ENCODE measurements around the gene NEUROG2. TPM values are rescaled to one million over a fixed set of nuclear protein-coding genes. Genes with fewer than 3 reads are reported as not detected.

The NEUROG2 gene
- total RNA-seq, 1 donor from 2014 or later: not detected

- Mint-ChIP-seq H3K4me1 (ENCODE audit: low read depth, unreplicated experiment) (no peaks in the 10 kb centered on the region), H3K4me3 (ENCODE audit: unreplicated experiment) (no peak overlapping the region), H3K27ac (ENCODE audit: unreplicated experiment) (no peak overlapping the region), H3K9me3 (ENCODE audit: unreplicated experiment) (no peaks in the 10 kb centered on the region), H3K27me3 (ENCODE audit: low read depth, unreplicated experiment) (no peaks in the 10 kb centered on the region), H3K36me3 (ENCODE audit: low read depth, unreplicated experiment) (no peaks in the 10 kb centered on the region)
- TF ChIP-seq EZH2 (IDR thresholded peaks at IDR 0.05; ENCODE audit: insufficient read depth, low read length) (no peak), CTCF (IDR thresholded peaks at IDR 0.05; ENCODE audit: insufficient read depth, low read depth, low read length) (no peak)
- H2AFZ ChIP-seq (ENCODE audit: low read depth, low read length): no peak overlapping the region
- H3K79me2 ChIP-seq (ENCODE audit: insufficient read depth, low read length): no peaks in the 10 kb centered on the region
- no peak for FAIRE-seq
- no peak overlapping the region for H3K4me3 ChIP-seq (ENCODE audit: insufficient read depth, low read depth, low read length)
- no peaks in the 10 kb centered on the region for H3K27me3 ChIP-seq (ENCODE audit: insufficient read depth, low read length)
- H3K9ac ChIP-seq (ENCODE audit: low read length): no peak overlapping the region
- H3K27ac ChIP-seq (ENCODE audit: low read depth, low read length): no peak overlapping the region
- DNase-seq (ENCODE audit: low read depth): no peak
- no peak overlapping the region for H3K4me2 ChIP-seq (ENCODE audit: low read length)
- H3K36me3 ChIP-seq (ENCODE audit: insufficient read depth, low read length): no peaks in the 10 kb centered on the region
- H4K20me1 ChIP-seq (ENCODE audit: insufficient read depth, low read length): no peaks in the 10 kb centered on the region
- no peaks in the 10 kb centered on the region for H3K9me3 ChIP-seq (ENCODE audit: insufficient read depth, low read depth, low read length)
- no peaks in the 10 kb centered on the region for H3K4me1 ChIP-seq (ENCODE audit: insufficient read depth, low read length)
Observed at GRCh38 chr4:112545346-112545745, 29.4 kb upstream of the NEUROG2 start.

GRCh38 chr4:112540695-112541094 lies 24.7 kb upstream of the NEUROG2 start:
- Mint-ChIP-seq H3K36me3 (ENCODE audit: low read depth, unreplicated experiment) (no peaks in the 10 kb centered on the region), H3K9me3 (ENCODE audit: unreplicated experiment) (no peaks in the 10 kb centered on the region), H3K27ac (ENCODE audit: unreplicated experiment) (no peak overlapping the region), H3K4me3 (ENCODE audit: unreplicated experiment) (no peak overlapping the region), H3K27me3 (ENCODE audit: low read depth, unreplicated experiment) (no peaks in the 10 kb centered on the region), H3K4me1 (ENCODE audit: low read depth, unreplicated experiment) (peaks cover 4% of the 10 kb centered on the region)
- DNase-seq (ENCODE audit: low read depth) (no peak), FAIRE-seq (no peak)
- Histone ChIP-seq H3K27me3 (ENCODE audit: insufficient read depth, low read length) (no peaks in the 10 kb centered on the region), H3K4me2 (ENCODE audit: low read length) (no peak overlapping the region), H3K27ac (ENCODE audit: low read depth, low read length) (no peak overlapping the region), H3K9me3 (ENCODE audit: insufficient read depth, low read depth, low read length) (no peaks in the 10 kb centered on the region), H2AFZ (ENCODE audit: low read depth, low read length) (no peak overlapping the region), H3K4me3 (ENCODE audit: insufficient read depth, low read depth, low read length) (no peak overlapping the region), H3K9ac (ENCODE audit: low read length) (no peak overlapping the region), H4K20me1 (ENCODE audit: insufficient read depth, low read length) (no peaks in the 10 kb centered on the region), H3K79me2 (ENCODE audit: insufficient read depth, low read length) (no peaks in the 10 kb centered on the region), H3K4me1 (ENCODE audit: insufficient read depth, low read length) (no peaks in the 10 kb centered on the region), H3K36me3 (ENCODE audit: insufficient read depth, low read length) (no peaks in the 10 kb centered on the region)
- no peak for TF ChIP-seq EZH2 (IDR thresholded peaks at IDR 0.05; ENCODE audit: insufficient read depth, low read length)
- TF ChIP-seq CTCF (IDR thresholded peaks at IDR 0.05; ENCODE audit: insufficient read depth, low read depth, low read length): no peak

- Histone ChIP-seq H3K4me2 (ENCODE audit: low read length) (no peak overlapping the region), H3K27me3 (ENCODE audit: insufficient read depth, low read length) (no peaks in the 10 kb centered on the region), H3K36me3 (ENCODE audit: insufficient read depth, low read length) (no peaks in the 10 kb centered on the region), H2AFZ (ENCODE audit: low read depth, low read length) (no peak overlapping the region), H4K20me1 (ENCODE audit: insufficient read depth, low read length) (no peaks in the 10 kb centered on the region), H3K9ac (ENCODE audit: low read length) (no peak overlapping the region), H3K27ac (ENCODE audit: low read depth, low read length) (no peak overlapping the region), H3K9me3 (ENCODE audit: insufficient read depth, low read depth, low read length) (no peaks in the 10 kb centered on the region), H3K79me2 (ENCODE audit: insufficient read depth, low read length) (no peaks in the 10 kb centered on the region), H3K4me1 (ENCODE audit: insufficient read depth, low read length) (peaks cover 4% of the 10 kb centered on the region), H3K4me3 (ENCODE audit: insufficient read depth, low read depth, low read length) (no peak overlapping the region)
- H3K36me3 Mint-ChIP-seq (ENCODE audit: low read depth, unreplicated experiment): no peaks in the 10 kb centered on the region
- TF ChIP-seq EZH2 (IDR thresholded peaks at IDR 0.05; ENCODE audit: insufficient read depth, low read length) (no peak), CTCF (IDR thresholded peaks at IDR 0.05; ENCODE audit: insufficient read depth, low read depth, low read length) (no peak)
- no peaks in the 10 kb centered on the region for H3K27me3 Mint-ChIP-seq (ENCODE audit: low read depth, unreplicated experiment)
- no peaks in the 10 kb centered on the region for H3K9me3 Mint-ChIP-seq (ENCODE audit: unreplicated experiment)
- no peak overlapping the region for H3K27ac Mint-ChIP-seq (ENCODE audit: unreplicated experiment)
- FAIRE-seq: no peak
- no peak overlapping the region for H3K4me3 Mint-ChIP-seq (ENCODE audit: unreplicated experiment)
- H3K4me1 Mint-ChIP-seq (ENCODE audit: low read depth, unreplicated experiment): peaks cover 7% of the 10 kb centered on the region
- DNase-seq (ENCODE audit: low read depth): no peak
Observed at GRCh38 chr4:112536123-112536522, 20.1 kb upstream of the NEUROG2 start.
